Activated CD8-positive, alpha-beta memory T cell treated with anti-CD3 and anti-CD28 coated beads, Interleukin-2, amount 10 ng/mL, durations not matched to agents 7 days and 5 days (primary cell): ENCODE measurements around the gene PRUNE2. TPM values are rescaled to one million over a fixed set of nuclear protein-coding genes. Genes with fewer than 3 reads are reported as not detected.
"Not testable (repeated sequence)": the region's sequence is repeated elsewhere in the genome, so short reads cannot be mapped to it uniquely, and the experiment has no call there.

Experiments
- ATAC-seq: fragments of 150-1000 bp; cut with Tn5 transposase; one replicate; pipeline ENCODE4 v1.10.0; 2021; ENCODE audit warnings: moderate library complexity
- CTCF ChIA-PET: fragments of 350-600 bp; sonication (Branson Sonifier 250); formaldehyde crosslinking; loops from one replicate; lab custom pipeline; 2021; ENCODE audit warnings: antibody characterized with exemption; lab: Charles Lee
- DNase-seq: peaks from one replicate; pipeline ENCODE4 v3.0.0-alpha.2; 2020
- H3K27ac Mint-ChIP-seq: one replicate; pipeline ENCODE4 v1.8.0; 2021; ENCODE audit warnings: mild to moderate bottlenecking, mixed read lengths
- H3K27me3 Mint-ChIP-seq: one replicate; pipeline ENCODE4 v1.8.0; 2021; ENCODE audit warnings: mixed read lengths
- H3K36me3 Mint-ChIP-seq: one replicate; pipeline ENCODE4 v1.8.0; 2021; ENCODE audit warnings: mild to moderate bottlenecking, mixed read lengths
- H3K4me1 Mint-ChIP-seq: one replicate; pipeline ENCODE4 v1.8.0; 2021; ENCODE audit warnings: mixed read lengths
- H3K4me3 Mint-ChIP-seq: one replicate; pipeline ENCODE4 v1.8.0; 2021; ENCODE audit warnings: mild to moderate bottlenecking, moderate library complexity, mixed read lengths
- H3K9me3 Mint-ChIP-seq: one replicate; pipeline ENCODE4 v1.8.0; 2022; ENCODE audit warnings: low read depth, mixed read lengths
- total RNA-seq, 2 experiments: library from RNA; stranded (reverse); gene quantifications; one replicate each; pipeline ENCODE4 v1.2.3, GENCODE V29; 2021

Gene PRUNE2
- total RNA-seq, 2 experiments from 2014 or later = 0.40 to 1.3 TPM

DNA sequence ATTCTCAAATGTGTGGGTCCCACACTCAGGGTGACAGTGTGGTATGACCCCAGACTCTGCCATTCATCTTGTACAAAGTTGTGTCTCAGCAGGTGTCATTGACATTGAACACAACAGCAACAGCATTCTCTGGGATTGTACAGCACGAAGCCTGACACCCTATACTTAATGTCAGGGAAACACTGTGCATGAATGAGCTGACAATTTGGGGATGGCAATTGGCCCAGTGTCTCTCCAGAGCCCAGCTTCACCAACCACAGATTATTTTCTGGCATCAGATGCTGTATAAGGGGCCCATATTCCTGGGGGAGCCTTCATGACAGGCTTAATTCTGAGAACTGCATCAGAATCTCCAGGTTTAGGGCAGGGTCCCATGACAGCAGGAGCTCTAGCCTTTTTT lies 303.7 kb downstream of the PRUNE2 start:
- Mint-ChIP-seq H3K9me3 (no peaks in the 10 kb centered on the region), H3K4me1 (peaks cover 8% of the 10 kb centered on the region), H3K27me3 (no peaks in the 10 kb centered on the region), H3K36me3 (peaks cover 2% of the 10 kb centered on the region), H3K4me3 (no peak overlapping the region), H3K27ac (no peak overlapping the region)
- DNase-seq (no peak), ATAC-seq (no peak)
- CTCF ChIA-PET = interaction anchor here (0.6 kb wide), 1 partner anchor 62 kb away, joined by 3 read pairs; no protein-coding TSS in a partner anchor

DNA sequence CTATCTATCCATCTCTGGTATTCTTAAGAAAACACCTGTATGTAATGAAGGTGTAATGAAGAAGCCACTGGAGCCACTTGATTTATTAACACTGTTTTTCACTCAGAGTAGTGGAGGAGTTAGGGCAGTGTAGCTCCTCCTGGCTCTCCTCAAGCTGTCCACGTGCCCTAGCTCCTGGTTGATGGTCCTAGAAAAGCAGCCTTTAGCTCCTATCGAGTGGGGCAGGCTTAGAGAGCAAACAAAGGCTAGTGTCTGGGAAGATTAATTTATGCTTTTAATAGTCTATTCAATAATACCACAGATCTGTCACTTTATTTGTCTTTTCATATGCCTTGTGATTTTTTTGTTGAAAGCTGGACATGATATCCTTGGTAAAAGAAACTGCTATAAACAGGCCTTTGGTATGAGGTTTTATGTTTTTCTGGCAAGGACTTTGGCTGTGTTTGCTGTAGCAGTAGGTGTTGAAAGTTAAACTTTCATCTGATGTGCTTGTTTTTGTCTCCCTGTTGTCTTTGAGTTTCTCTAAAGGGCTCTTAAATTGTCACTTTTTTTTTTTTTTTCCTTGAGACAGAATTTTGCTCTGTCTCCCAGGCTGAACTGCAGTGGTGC lies 305.8 kb downstream of the PRUNE2 start:
- Mint-ChIP-seq H3K36me3 (no peaks in the 10 kb centered on the region), H3K4me1 (peaks cover 19% of the 10 kb centered on the region), H3K9me3 (no peaks in the 10 kb centered on the region), H3K27me3 (no peaks in the 10 kb centered on the region), H3K27ac (no peak overlapping the region), H3K4me3 (no peak overlapping the region)
- ATAC-seq (no peak), DNase-seq (no peak)
- CTCF ChIA-PET = interaction anchor here (0.8 kb wide), 1 partner anchor 8 kb away, joined by 3 read pairs; no protein-coding TSS in a partner anchor

DNA sequence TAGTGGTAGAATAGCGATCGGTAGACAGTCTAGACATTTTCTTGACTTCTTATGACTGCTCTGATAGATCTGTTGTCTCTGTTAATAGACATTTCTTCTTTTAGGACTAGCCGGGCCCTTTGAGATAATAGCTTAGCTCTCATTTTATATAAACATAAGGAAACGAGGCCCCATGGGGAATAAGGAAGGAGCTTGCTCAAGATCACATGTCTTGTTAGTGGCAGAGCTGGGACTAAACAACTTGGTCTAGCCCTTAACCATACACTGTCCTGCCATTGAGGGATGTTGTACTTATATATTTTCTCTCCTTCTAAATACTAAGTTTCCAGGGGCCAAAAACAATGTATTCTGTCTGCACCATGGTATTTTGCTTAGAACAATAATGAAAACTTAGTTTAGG lies 306.9 kb downstream of the PRUNE2 start:
- no peak for DNase-seq
- Mint-ChIP-seq H3K4me1 (peaks cover 23% of the 10 kb centered on the region), H3K27ac (no peak overlapping the region), H3K9me3 (no peaks in the 10 kb centered on the region), H3K36me3 (peaks cover 2% of the 10 kb centered on the region), H3K4me3 (no peak overlapping the region), H3K27me3 (no peaks in the 10 kb centered on the region)
- CTCF ChIA-PET = no interaction called here
- no peak for ATAC-seq

DNA sequence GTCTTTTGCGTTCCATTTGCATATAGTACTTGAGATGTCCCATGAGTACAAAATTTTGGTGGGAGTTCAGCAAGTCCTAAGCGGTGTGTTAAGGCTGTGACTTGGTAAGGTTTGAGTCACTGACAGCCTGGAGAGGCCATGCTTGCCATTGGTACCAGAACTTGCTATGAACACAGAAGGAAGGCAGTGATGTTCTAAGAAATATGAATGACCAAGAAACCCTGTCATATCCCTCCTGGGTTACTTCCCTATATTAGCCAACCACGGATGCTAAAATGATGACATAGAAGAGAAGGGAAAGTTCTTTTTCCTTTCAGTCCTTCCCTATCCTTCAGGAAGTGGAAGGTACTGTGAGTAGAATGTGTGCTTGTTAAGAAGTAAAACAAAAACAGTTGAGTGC lies 310.3 kb downstream of the PRUNE2 start:
- DNase-seq (no peak), ATAC-seq (no peak)
- Mint-ChIP-seq H3K36me3 (peaks cover 2% of the 10 kb centered on the region), H3K4me1 (peaks cover 23% of the 10 kb centered on the region), H3K4me3 (no peak overlapping the region), H3K27ac (no peak overlapping the region), H3K9me3 (no peaks in the 10 kb centered on the region), H3K27me3 (no peaks in the 10 kb centered on the region)
- CTCF ChIA-PET = no interaction called here

DNA sequence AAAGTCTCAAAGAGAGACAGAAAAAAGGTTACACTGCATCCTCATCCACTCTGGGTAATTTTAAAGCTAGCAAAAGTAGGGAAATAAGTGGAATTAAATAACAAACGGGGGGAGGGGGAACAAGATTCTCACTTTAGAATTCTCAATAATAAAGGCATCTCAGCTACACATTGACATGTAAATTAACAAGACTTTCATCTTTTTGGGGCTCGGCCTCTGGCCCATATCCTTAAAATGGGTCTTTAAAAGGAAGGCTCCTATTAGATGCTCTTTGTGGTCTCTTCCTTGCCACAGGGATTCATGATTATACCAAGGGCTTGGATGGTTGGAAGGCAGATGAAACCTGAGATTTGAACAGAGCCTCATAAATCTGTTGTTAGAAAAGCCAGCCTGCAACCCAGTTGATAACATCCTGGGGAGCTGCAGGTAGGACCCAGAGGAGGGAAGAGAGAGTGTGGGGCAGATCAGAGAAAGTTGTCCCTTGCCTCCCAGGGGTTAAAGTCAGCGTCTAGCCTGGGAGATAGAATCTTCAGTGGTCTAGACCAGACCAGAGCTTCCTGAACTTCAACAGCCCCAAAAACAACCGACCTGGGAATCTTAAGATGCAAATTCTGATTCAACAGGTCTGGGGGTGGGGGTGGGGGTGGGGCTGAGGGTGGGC lies 311.0 kb downstream of the PRUNE2 start:
- DNase-seq (no peak), ATAC-seq (no peak)
- Mint-ChIP-seq H3K9me3 (peaks cover under 1% of the 10 kb centered on the region), H3K36me3 (peaks cover 2% of the 10 kb centered on the region), H3K4me3 (no peak overlapping the region), H3K27ac (no peak overlapping the region), H3K4me1 (peaks cover 23% of the 10 kb centered on the region), H3K27me3 (no peaks in the 10 kb centered on the region)
- CTCF ChIA-PET = interaction anchor here (0.8 kb wide), 1 partner anchor 17 kb away, joined by 3 read pairs; no protein-coding TSS in a partner anchor

DNA sequence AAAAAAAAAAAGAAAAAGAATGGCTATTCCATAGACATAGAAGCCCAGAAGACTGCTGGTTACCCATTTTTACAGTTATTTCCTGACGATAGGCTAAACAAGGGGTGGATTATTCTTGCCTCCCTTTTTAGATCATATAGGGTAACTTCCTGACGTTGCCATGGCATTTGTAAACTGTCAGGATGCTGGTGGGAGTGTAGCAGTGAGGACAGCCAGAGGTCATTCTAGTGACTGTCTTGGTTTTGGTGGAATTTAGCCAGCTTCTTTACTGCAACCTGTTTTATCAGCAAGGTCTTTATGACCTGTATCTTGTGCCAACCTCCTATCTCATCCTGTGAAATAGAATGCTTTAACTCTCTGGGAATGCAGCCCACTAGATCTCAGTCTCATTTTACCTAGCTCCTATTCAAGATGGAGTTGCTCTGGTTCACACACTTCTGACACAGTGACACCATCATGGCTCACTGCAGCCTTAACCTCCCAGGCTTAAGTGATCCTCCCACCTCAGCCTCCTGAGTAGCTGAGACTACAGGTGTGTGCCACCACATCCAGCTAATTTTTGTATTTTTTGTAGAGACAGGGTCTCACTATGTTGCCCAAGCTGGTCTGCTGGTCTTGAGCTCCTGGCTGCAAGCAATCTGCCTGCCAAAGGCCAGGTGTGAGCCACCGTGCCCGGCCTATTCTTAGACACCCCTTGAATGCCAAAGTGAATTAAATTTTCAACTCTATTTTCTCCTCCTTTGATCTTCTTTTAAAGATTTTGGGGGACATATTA lies 311.8 kb downstream of the PRUNE2 start:
- not testable (repeated sequence) for H3K9me3 Mint-ChIP-seq, ATAC-seq, DNase-seq, H3K27me3 Mint-ChIP-seq, H3K4me3 Mint-ChIP-seq, H3K36me3 Mint-ChIP-seq
- Mint-ChIP-seq H3K27ac (peak overlapping the region; percentile 7), H3K4me1 (peaks cover 23% of the 10 kb centered on the region)
- CTCF ChIA-PET = interaction anchor here (0.8 to 3.5 kb wide), 2 partner anchors 17 to 18 kb away, joined by 3 to 12 read pairs; no protein-coding TSS in a partner anchor

DNA sequence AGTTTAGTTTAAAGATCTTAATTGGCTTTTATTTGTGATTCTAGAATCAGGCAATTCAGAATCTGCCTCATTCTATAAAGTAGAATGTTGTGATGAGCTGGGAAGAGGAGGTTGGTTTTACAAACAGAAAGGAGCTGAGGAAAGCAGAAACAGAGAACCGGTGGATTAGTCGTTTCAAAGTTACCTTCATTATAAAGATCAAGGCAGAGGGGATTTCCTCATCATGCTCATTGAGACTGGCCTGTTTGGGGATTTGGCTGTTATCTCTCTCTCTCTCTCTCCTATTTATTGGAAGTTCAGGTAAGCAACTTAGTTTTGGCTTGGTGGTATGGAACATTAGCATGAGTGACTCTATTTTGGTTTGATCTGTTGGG lies 313.0 kb downstream of the PRUNE2 start:
- no peak for ATAC-seq
- H3K4me1 Mint-ChIP-seq = peaks cover 23% of the 10 kb centered on the region
- peaks cover 3% of the 10 kb centered on the region for H3K36me3 Mint-ChIP-seq
- H3K27me3 Mint-ChIP-seq = no peaks in the 10 kb centered on the region
- H3K4me3 Mint-ChIP-seq = no peak overlapping the region
- CTCF ChIA-PET = interaction anchor here (0.7 to 3.5 kb wide), 5 partner anchors 13 to 533 kb away, joined by 3 to 12 read pairs (median 3); partner anchors contain the start of gene GCNT1
- no peak for DNase-seq
- peaks cover 1% of the 10 kb centered on the region for H3K9me3 Mint-ChIP-seq
- no peak overlapping the region for H3K27ac Mint-ChIP-seq

DNA sequence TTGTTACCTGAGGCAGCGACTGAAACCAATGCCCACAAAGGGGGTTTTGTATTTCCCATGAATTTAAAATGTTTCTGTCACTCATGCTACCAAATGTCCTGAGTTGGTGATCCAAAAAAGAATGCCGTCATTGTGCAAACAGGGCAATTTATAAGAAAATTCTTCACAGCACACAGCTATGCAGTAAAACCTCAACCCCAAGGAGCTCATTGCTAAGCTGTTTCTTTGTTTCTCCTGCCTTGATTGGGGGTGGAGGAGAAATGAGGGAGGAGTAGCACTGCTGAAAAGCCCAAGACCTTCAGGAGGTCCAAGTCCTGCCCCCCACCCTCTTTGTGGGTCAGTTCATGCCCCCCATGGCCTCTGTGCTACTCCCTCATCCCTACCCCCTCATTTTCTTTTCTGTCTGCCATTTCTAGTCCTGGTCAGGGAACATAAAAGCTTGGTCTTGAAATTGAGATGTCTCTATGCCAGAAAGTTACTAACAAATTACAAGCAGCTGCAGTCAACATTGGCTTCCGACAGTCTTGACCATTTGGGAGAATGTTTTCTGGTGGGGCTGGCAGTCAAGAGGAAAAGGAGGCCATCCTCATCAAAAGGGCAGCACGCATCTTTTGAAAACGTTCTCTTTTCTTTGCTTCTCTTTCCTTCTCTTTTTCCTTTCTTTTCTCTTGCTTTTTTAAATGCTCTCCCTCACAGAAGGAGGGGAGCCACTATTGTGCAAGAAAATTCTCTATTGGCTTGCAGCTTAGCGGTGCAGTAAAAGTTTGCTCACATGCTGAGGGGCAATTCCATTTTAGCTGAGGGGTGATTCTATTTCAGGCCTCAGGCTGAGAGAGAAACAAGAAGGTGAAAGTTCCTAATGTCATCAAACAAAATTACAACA lies 313.6 kb downstream of the PRUNE2 start:
- no peaks in the 10 kb centered on the region for H3K27me3 Mint-ChIP-seq
- ATAC-seq (no peak), DNase-seq (no peak)
- H3K27ac Mint-ChIP-seq = no peak overlapping the region
- H3K4me3 Mint-ChIP-seq = no peak overlapping the region
- H3K36me3 Mint-ChIP-seq = peaks cover 3% of the 10 kb centered on the region
- CTCF ChIA-PET = interaction anchor here (0.7 to 3.5 kb wide), 7 partner anchors 8 to 533 kb away, joined by 3 to 12 read pairs (median 3); partner anchors contain the start of gene GCNT1
- H3K4me1 Mint-ChIP-seq = peaks cover 30% of the 10 kb centered on the region
- H3K9me3 Mint-ChIP-seq = peaks cover 1% of the 10 kb centered on the region

DNA sequence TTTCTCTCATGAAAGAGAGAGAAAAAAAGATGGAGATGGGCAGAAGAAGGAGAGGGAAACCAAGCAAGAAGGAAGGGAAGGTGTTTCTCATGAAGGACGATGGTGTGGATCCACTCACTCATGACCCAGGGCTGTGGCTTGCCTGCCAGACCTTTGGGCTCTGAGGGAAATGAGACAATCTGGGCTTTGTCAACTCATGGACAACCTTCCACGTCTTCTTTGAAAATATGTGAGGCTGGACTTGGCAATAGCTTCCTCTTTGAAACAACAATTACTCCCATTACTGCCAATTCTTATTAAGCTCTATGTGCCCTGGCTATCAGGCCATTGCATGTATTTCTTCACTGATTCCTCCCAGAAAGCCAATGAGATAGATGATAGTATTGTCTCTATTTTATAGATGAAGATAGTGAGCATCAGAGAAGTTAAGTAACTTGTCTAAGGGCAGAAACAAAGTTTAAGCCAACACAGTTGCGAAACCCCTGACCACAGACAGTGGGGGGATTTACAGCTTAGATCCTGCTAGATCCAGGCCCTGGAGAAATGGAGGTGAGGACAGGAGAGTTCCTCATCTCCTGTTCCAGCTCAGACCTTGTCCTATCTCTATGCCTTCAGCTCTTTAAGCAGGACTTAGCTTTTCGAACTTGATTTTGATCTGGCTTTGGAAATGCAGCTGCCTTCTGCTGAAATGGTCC lies 314.5 kb downstream of the PRUNE2 start:
- Mint-ChIP-seq H3K4me3 (no peak overlapping the region), H3K27ac (no peak overlapping the region), H3K36me3 (peaks cover 3% of the 10 kb centered on the region), H3K4me1 (peaks cover 35% of the 10 kb centered on the region), H3K27me3 (no peaks in the 10 kb centered on the region), H3K9me3 (peaks cover 1% of the 10 kb centered on the region)
- ATAC-seq (no peak), DNase-seq (no peak)
- CTCF ChIA-PET = interaction anchor here (1.0 to 3.5 kb wide), 3 partner anchors 9 to 15 kb away, joined by 3 to 12 read pairs (median 3); no protein-coding TSS in a partner anchor

DNA sequence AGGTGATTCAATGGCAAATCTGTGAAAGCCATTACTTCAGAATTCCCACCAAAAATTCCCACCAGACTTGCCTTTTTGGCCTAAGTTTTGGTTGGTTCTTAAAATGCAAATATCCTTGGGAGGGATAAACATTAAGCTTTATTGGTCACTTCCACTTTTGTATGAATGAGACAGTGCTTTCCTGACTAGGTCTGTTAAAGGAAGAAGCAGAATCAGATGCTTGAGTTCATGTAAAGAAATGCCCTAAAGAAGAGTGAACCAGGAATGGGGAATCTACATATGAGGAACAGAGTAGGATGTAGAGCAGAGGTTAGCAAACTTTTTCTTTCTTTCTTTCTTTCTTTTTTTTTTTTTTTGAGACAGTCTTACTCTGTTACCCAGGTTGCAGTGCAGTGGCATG lies 317.6 kb downstream of the PRUNE2 start:
- DNase-seq (no peak), ATAC-seq (no peak)
- Mint-ChIP-seq H3K27me3 (no peaks in the 10 kb centered on the region), H3K9me3 (peaks cover 1% of the 10 kb centered on the region), H3K4me1 (peaks cover 21% of the 10 kb centered on the region), H3K27ac (no peak overlapping the region), H3K4me3 (no peak overlapping the region), H3K36me3 (peaks cover 1% of the 10 kb centered on the region)
- CTCF ChIA-PET = interaction anchor here (1.4 to 1.7 kb wide), 2 partner anchors 11 to 70 kb away, joined by 3 read pairs; no protein-coding TSS in a partner anchor

DNA sequence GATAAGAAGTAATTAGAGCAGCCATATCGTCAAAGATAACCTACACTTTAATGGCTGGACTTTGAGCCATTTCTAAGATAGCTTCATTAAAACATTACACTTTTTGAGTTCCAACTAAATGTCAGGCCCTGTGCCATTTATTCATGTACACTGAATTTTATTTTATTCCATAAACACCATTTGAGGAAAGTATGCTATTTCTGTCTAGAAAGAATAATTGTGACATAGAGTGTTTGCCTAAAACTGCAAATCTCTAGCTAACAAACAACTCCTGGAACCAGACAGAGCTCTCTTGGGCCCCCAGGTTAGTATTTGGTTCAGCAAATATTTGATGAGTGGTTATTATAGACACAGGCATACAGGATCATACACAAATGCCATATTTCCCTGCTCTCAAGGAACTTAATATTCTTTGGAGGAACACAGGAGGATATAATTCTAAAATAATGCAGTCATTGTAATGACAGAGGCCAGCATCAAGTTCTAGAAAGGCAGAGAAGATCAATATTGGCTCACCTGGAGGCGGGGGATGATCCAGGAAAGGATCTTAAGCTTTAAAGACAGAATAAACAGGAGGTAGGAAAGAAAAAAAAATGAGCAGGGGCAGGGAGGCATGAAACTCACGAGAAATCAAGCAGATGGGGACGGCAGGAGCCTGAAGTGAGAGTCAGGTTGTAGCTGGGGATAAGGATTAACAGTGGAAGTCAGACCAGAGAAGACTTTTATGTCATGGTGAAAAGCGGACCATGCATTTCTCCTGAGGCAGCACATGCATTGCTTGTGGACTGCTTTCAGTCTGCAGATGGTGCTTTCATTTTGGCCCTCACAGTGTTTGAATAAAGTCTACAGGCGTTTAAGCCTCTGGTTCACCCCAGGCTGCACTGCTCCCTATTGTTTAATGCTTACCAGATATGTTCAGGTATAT lies 319.3 kb downstream of the PRUNE2 start:
- ATAC-seq = no peak

More for the DNA sequence above, 319.3 kb downstream of the PRUNE2 start:
- DNase-seq = no peak
- Mint-ChIP-seq H3K4me1 (peaks cover 15% of the 10 kb centered on the region), H3K27me3 (no peaks in the 10 kb centered on the region), H3K27ac (no peak overlapping the region), H3K9me3 (peaks cover 1% of the 10 kb centered on the region), H3K36me3 (peaks cover 2% of the 10 kb centered on the region), H3K4me3 (no peak overlapping the region)
- CTCF ChIA-PET = interaction anchor here (1.0 kb wide), 1 partner anchor 9 kb away, joined by 3 read pairs; no protein-coding TSS in a partner anchor
